HFFc6 (cell line): Measurements from ENCODE around the gene CCDC57. TPM values are rescaled to one million over a fixed set of nuclear protein-coding genes. Genes with fewer than 3 reads are reported as not detected.
"Not testable (repeated sequence)": the region's sequence is repeated elsewhere in the genome, so short reads cannot be mapped to it uniquely, and the experiment has no call there.

Experiments used
- DNase-seq: peaks from one replicate; pipeline ENCODE4 v3.0.0-alpha.2; 2018
- H3K27ac Mint-ChIP-seq: 2 replicates; pipeline ENCODE4 v1.8.0; 2020; ENCODE audit warnings: mild to moderate bottlenecking, mixed read lengths
- H3K27me3 Mint-ChIP-seq: 2 replicates; pipeline ENCODE4 v1.8.0; 2021; ENCODE audit warnings: mild to moderate bottlenecking, moderate library complexity, mixed read lengths; ENCODE audit not compliant: insufficient read depth
- H3K36me3 Mint-ChIP-seq: 2 replicates; pipeline ENCODE4 v1.8.0; 2021; ENCODE audit warnings: low read depth, mixed read lengths
- H3K4me1 Mint-ChIP-seq: 2 replicates; pipeline ENCODE4 v1.8.0; 2020; ENCODE audit warnings: low read depth, mixed read lengths
- H3K4me3 Mint-ChIP-seq: 2 replicates; pipeline ENCODE4 v1.8.0; 2020; ENCODE audit warnings: mild to moderate bottlenecking, moderate library complexity, mixed read lengths
- H3K9me3 Mint-ChIP-seq: 2 replicates; pipeline ENCODE4 v1.8.0; 2020; ENCODE audit warnings: mild to moderate bottlenecking, mixed read lengths
- CTCF ChIP-seq: fragments of 200-600 bp; sonication (generic); IDR thresholded peaks from 2 replicates; pipeline ENCODE4 v1.5.0; 2021; ENCODE audit warnings: antibody characterized with exemption, mild to moderate bottlenecking
- total RNA-seq, 6 experiments: library from RNA; stranded (reverse); fragmentation: NEBNext Ultra II Directional; extraction: Animal tissue kit (Norgen Biotek cat#: 25700); gene quantifications; 2 replicates in 1 of 6; 3 replicates in 5 of 6; pipeline ENCODE4 v1.2.3, GENCODE V29; 2021

Gene CCDC57
- total RNA-seq, 6 experiments from 2014 or later, result 12.8 to 15.6 (median 13.6) TPM

- Mint-ChIP-seq H3K27me3 (no peaks in the 10 kb centered on the region; the same call in 1 of the 2 replicates), H3K4me3 (no peak overlapping the region), H3K36me3 (peaks cover 11% of the 10 kb centered on the region), H3K27ac (no peak overlapping the region), H3K4me1 (no peaks in the 10 kb centered on the region), H3K9me3 (no peaks in the 10 kb centered on the region)
- no peak for TF ChIP-seq CTCF
- DNase-seq, result no peak
Observed at GRCh38 chr17:82198092-82198491, 14.6 kb downstream of the CCDC57 start.

GRCh38 chr17:82195675-82196672 lies 16.7 kb downstream of the CCDC57 start:
- TF ChIP-seq CTCF, result no peak
- Mint-ChIP-seq H3K9me3 (no peaks in the 10 kb centered on the region), H3K4me1 (no peaks in the 10 kb centered on the region), H3K27me3 (no peaks in the 10 kb centered on the region; the same call in 1 of the 2 replicates), H3K27ac (no peak overlapping the region), H3K36me3 (peaks cover 11% of the 10 kb centered on the region), H3K4me3 (no peak overlapping the region)
- DNase-seq, result no peak

- TF ChIP-seq CTCF, result no peak
- Mint-ChIP-seq H3K36me3 (peaks cover 11% of the 10 kb centered on the region), H3K4me3 (no peak overlapping the region), H3K4me1 (no peaks in the 10 kb centered on the region), H3K27me3 (no peaks in the 10 kb centered on the region; the same call in 1 of the 2 replicates), H3K27ac (no peak overlapping the region), H3K9me3 (no peaks in the 10 kb centered on the region)
- DNase-seq, result no peak
Observed at GRCh38 chr17:82194765-82195164, 17.9 kb downstream of the CCDC57 start.

GRCh38 chr17:82193520-82194220 lies 19.0 kb downstream of the CCDC57 start:
- Mint-ChIP-seq H3K4me1 (no peaks in the 10 kb centered on the region), H3K36me3 (peaks cover 11% of the 10 kb centered on the region), H3K4me3 (no peak overlapping the region), H3K27me3 (no peaks in the 10 kb centered on the region; the same call in 1 of the 2 replicates), H3K9me3 (no peaks in the 10 kb centered on the region), H3K27ac (no peak overlapping the region)
- no peak for DNase-seq
- TF ChIP-seq CTCF, result no peak

- H3K4me1 Mint-ChIP-seq, H3K27me3 Mint-ChIP-seq, DNase-seq, H3K4me3 Mint-ChIP-seq, H3K9me3 Mint-ChIP-seq, H3K27ac Mint-ChIP-seq: not testable (repeated sequence)
- H3K36me3 Mint-ChIP-seq, result peaks cover 11% of the 10 kb centered on the region
Observed at GRCh38 chr17:82193050-82193449, 19.6 kb downstream of the CCDC57 start.
